HCT116 (cell line): ENCODE measurements around the gene CNFN. TPM values are rescaled to one million over a fixed set of nuclear protein-coding genes. Genes with fewer than 3 reads are reported as not detected.

ENCODE experiments used
- ATAC-seq: fragments of 200-7000 bp; cut with Tn5 transposase; 2 replicates; pipeline ENCODE4 v1.9.1; 2020; ENCODE audit warnings: mild to moderate bottlenecking, moderate library complexity
- BruUV-seq: library from RNA; stranded (reverse); fragments of 400-500 nt; replicated peaks from 2 replicates; lab custom pipeline; 2021; lab: Mats Ljungman, UMichigan
- CTCF ChIA-PET: fragments of 300-600 bp; sonication (Branson Sonifier 250); formaldehyde crosslinking; loops from one replicate; lab custom pipeline; 2021; ENCODE audit warnings: antibody characterized with exemption; lab: Charles Lee
- POLR2A ChIA-PET: fragments of 300-600, 350-600 bp; sonication (Branson Sonifier 250); formaldehyde crosslinking; loops from one replicate; lab custom pipeline; 2021; ENCODE audit warnings: antibody characterized with exemption; lab: Charles Lee
- RAD21 ChIA-PET, 2 experiments: fragments of 300-600 bp; sonication (Branson Sonifier 250); formaldehyde crosslinking; loops; one replicate each; lab custom pipeline; 2023; ENCODE audit warnings: low total read pairs in 2 of 2; ENCODE audit not compliant: uncharacterized antibody in 2 of 2, unreplicated experiment in 2 of 2, low non-redundant PET in 1 of 2; lab: Charles Lee
- DNase-seq: peaks from one replicate; pipeline ENCODE4 v3.0.0-alpha.2; 2010; ENCODE audit warnings: low read depth, low spot score
- H2AFZ ChIP-seq: fragments of 200-600 bp; shearing (Covaris generic), sonication (generic); 2 replicates; pipeline ENCODE4 v1.6.1; 2017; ENCODE audit warnings: low read depth, mixed run types, mixed read lengths, antibody characterized with exemption, low read length; ENCODE audit not compliant: poor library complexity, severe bottlenecking
- H3K27ac ChIP-seq: 2 replicates; pipeline ENCODE4 v1.5.1; 2012; ENCODE audit warnings: low read depth, low read length
- H3K27me3 ChIP-seq: fragments of 200-600 bp; sonication (generic); 2 replicates; pipeline ENCODE4 v1.6.1; 2016; ENCODE audit warnings: mixed run types, low read length, mixed read lengths; ENCODE audit not compliant: insufficient read depth
- H3K36me3 ChIP-seq, 2 experiments: fragments of 200-500 bp in 1 of 2; fragments of 200-600 bp in 1 of 2; sonication (Bioruptor generic) in 1 of 2; sonication (generic) in 1 of 2; 2 replicates each; pipeline versions ENCODE4 v1.5.1 to v1.6.1; 2014 to 2016; ENCODE audit warnings: low read length in 2 of 2, inconsistent platforms in 1 of 2, mixed read lengths in 1 of 2, mixed run types in 1 of 2; ENCODE audit not compliant: insufficient read depth in 2 of 2, control insufficient read depth in 1 of 2
- H3K4me1 ChIP-seq, 2 experiments: fragments of 200-600 bp in 1 of 2; sonication (generic) in 1 of 2; 2 replicates each; pipeline versions ENCODE4 v1.5.1 to v1.6.1; 2012 to 2017; ENCODE audit warnings: low read length in 2 of 2, inconsistent platforms in 1 of 2, mild to moderate bottlenecking in 1 of 2, mixed read lengths in 1 of 2, mixed run types in 1 of 2, moderate library complexity in 1 of 2; ENCODE audit not compliant: insufficient read depth in 2 of 2, control insufficient read depth in 1 of 2
- H3K4me2 ChIP-seq: fragments of 200-600 bp; sonication (generic); 2 replicates; pipeline ENCODE4 v1.6.1; 2017; ENCODE audit warnings: mixed run types, low read length, mixed read lengths
- H3K4me3 ChIP-seq, 2 experiments: fragments of 200-600 bp in 1 of 2; sonication (generic) in 1 of 2; replicated peaks in 1 of 2; 2 replicates each; pipeline ENCODE4 v1.5.1; 2011 to 2016; ENCODE audit warnings: low read length in 2 of 2, control low read depth in 1 of 2, low read depth in 1 of 2, mild to moderate bottlenecking in 1 of 2, mixed read lengths in 1 of 2, mixed run types in 1 of 2
- H3K79me2 ChIP-seq: fragments of 200-600 bp; sonication (generic); 2 replicates; pipeline ENCODE4 v1.6.1; 2017; ENCODE audit warnings: mild to moderate bottlenecking, mixed run types, low read length, moderate library complexity, mixed read lengths; ENCODE audit not compliant: insufficient read depth
- H3K9ac ChIP-seq: fragments of 200-600 bp; sonication (generic); 2 replicates; pipeline ENCODE4 v1.6.1; 2016; ENCODE audit warnings: low read length, mixed read lengths
- H3K9me2 ChIP-seq: fragments of 200-600 bp; sonication (generic), shearing (Covaris generic); 2 replicates; pipeline ENCODE4 v1.6.1; 2017; ENCODE audit warnings: mixed run types, mild to moderate bottlenecking, moderate library complexity; ENCODE audit not compliant: insufficient read depth
- H3K9me3 ChIP-seq, 2 experiments: fragments of 200-500 bp in 1 of 2; fragments of 200-600 bp in 1 of 2; sonication (Bioruptor generic) in 1 of 2; sonication (generic) in 1 of 2; 2 replicates each; pipeline ENCODE4 v1.6.1; 2014 to 2017; ENCODE audit warnings: low read length in 2 of 2, mixed read lengths in 2 of 2, inconsistent platforms in 1 of 2, low read depth in 1 of 2, mild to moderate bottlenecking in 1 of 2, mixed run types in 1 of 2, moderate library complexity in 1 of 2; ENCODE audit not compliant: control insufficient read depth in 1 of 2, insufficient read depth in 1 of 2
- H4K20me1 ChIP-seq: fragments of 200-600 bp; sonication (generic), shearing (Covaris generic); 2 replicates; pipeline ENCODE4 v1.6.1; 2017; ENCODE audit warnings: mixed run types, mild to moderate bottlenecking, moderate library complexity; ENCODE audit not compliant: insufficient read depth
- ATF3 ChIP-seq: IDR thresholded peaks from 2 replicates; pipeline ENCODE4 v1.6.1; 2012
- CBX3 ChIP-seq: IDR thresholded peaks from 2 replicates; pipeline ENCODE4 v1.6.1; 2012; ENCODE audit warnings: low read depth
- CEBPB ChIP-seq: IDR thresholded peaks from 2 replicates; pipeline ENCODE4 v1.6.1; 2012; ENCODE audit warnings: low read depth
- CTCF ChIP-seq, 3 experiments: fragments of 200-600 bp in 1 of 3; sonication (generic) in 1 of 3; IDR thresholded peaks in 2 of 3; conservative IDR thresholded peaks in 1 of 3; 2 replicates each; pipeline ENCODE4 v1.5.1; 2012 to 2017; ENCODE audit warnings: low read depth in 2 of 3, low read length in 2 of 3, antibody characterized with exemption in 1 of 3, borderline replicate concordance in 1 of 3, control low read depth in 1 of 3, mild to moderate bottlenecking in 1 of 3, mixed read lengths in 1 of 3, mixed run types in 1 of 3, moderate library complexity in 1 of 3; ENCODE audit not compliant: insufficient read depth in 1 of 3
- EGR1 ChIP-seq: IDR thresholded peaks from 2 replicates; pipeline ENCODE4 v1.6.1; 2012; ENCODE audit warnings: low read depth
- EZH2 ChIP-seq: fragments of 200-600 bp; sonication (generic); IDR thresholded peaks from 2 replicates; pipeline ENCODE4 v1.6.1; 2017; ENCODE audit warnings: antibody characterized with exemption, mixed run types
- EZH2phosphoT487 ChIP-seq: fragments of 200-600 bp; IDR thresholded peaks from 2 replicates; pipeline ENCODE4 v1.6.1; 2018; ENCODE audit warnings: antibody characterized with exemption, borderline replicate concordance
- FOSL1 ChIP-seq: IDR thresholded peaks from 2 replicates; pipeline ENCODE4 v1.6.1; 2012; ENCODE audit warnings: low read depth
- JUND ChIP-seq: IDR thresholded peaks from 2 replicates; pipeline ENCODE4 v1.6.1; 2012
- POLR2AphosphoS5 ChIP-seq: IDR thresholded peaks from 2 replicates; pipeline ENCODE4 v1.6.1; 2011; ENCODE audit warnings: mild to moderate bottlenecking, low read depth, low read length, moderate library complexity
- RAD21 ChIP-seq: IDR thresholded peaks from 2 replicates; pipeline ENCODE4 v1.6.1; 2012; ENCODE audit warnings: low read depth, mild to moderate bottlenecking
- REST ChIP-seq: IDR thresholded peaks from 2 replicates; pipeline ENCODE4 v1.6.1; 2012; ENCODE audit warnings: low read depth
- SIN3A ChIP-seq: IDR thresholded peaks from 2 replicates; pipeline ENCODE4 v1.6.1; 2012; ENCODE audit warnings: low read depth
- SP1 ChIP-seq: IDR thresholded peaks from 2 replicates; pipeline ENCODE4 v1.6.1; 2012; ENCODE audit warnings: low read depth
- YY1 ChIP-seq: IDR thresholded peaks from 2 replicates; pipeline ENCODE4 v1.6.1; 2011; ENCODE audit warnings: low read length, low read depth, moderate library complexity, mild to moderate bottlenecking; ENCODE audit not compliant: insufficient replicate concordance; ENCODE audit errors: extremely low read depth
- ZBTB33 ChIP-seq: IDR thresholded peaks from 2 replicates; pipeline ENCODE4 v1.6.1; 2011; ENCODE audit warnings: mild to moderate bottlenecking, low read length, moderate library complexity; ENCODE audit not compliant: insufficient replicate concordance; ENCODE audit errors: extremely low read depth
- ZNF274 ChIP-seq: fragments of 200-500 bp; sonication (Bioruptor generic); IDR thresholded peaks from 2 replicates; pipeline ENCODE4 v1.6.1; 2014; ENCODE audit warnings: mild to moderate bottlenecking, low read depth, low read length, inconsistent platforms
- intact Hi-C: fragments of 100-400 bp; cut with micrococcal nuclease; formaldehyde crosslinking; loops from 2 replicates; pipeline ENCODE4 v1.10.0; 2022
- total RNA-seq: library from RNA; stranded (reverse); gene quantifications from one replicate; pipeline ENCODE4 v1.2.1, GENCODE V29; 2021; ENCODE audit not compliant: unreplicated experiment

The CNFN gene
- total RNA-seq, 1 experiment from 2014 or later: 13.9 TPM

- CTCF ChIA-PET: no interaction called here
- H3K36me3 ChIP-seq: no peaks in the 10 kb centered on the region; a peak in 1 of 4 replicates
- H2AFZ ChIP-seq: no peak overlapping the region
- BruUV-seq: no TSS peak
- TF ChIP-seq EZH2: no peak
- TF ChIP-seq CTCF (IDR thresholded peaks at IDR 0.05 in 2 of 3, conservative IDR thresholded peaks at IDR 0.05 in 1 of 3; ENCODE audit: borderline replicate concordance in 1 of 3, insufficient read depth in 1 of 3, low read depth in 2 of 3, low read length in 2 of 3): no peak
- no peak for TF ChIP-seq ZNF274
- no peak for TF ChIP-seq EGR1
- TF ChIP-seq JUND: no peak
- TF ChIP-seq FOSL1: no peak
- TF ChIP-seq ZBTB33: no peak
- no peak for TF ChIP-seq CEBPB
- TF ChIP-seq YY1: no peak
- no peak for TF ChIP-seq SIN3A
- TF ChIP-seq RAD21: no peak
- no peak for TF ChIP-seq REST
- no peak for TF ChIP-seq SP1
- TF ChIP-seq ATF3: no peak
- TF ChIP-seq POLR2AphosphoS5: no peak
- TF ChIP-seq CBX3: no peak
- TF ChIP-seq EZH2phosphoT487: no peak
- TF ChIP-seq, all 23 proteins: peak for 0
- no peaks in the 10 kb centered on the region for H3K9me2 ChIP-seq
- ChIA-PET POLR2A (no interaction called here), RAD21 (no interaction called here)
- no peak overlapping the region for H3K4me2 ChIP-seq
- no peaks in the 10 kb centered on the region for H3K9me3 ChIP-seq
- H3K79me2 ChIP-seq: no peaks in the 10 kb centered on the region
- H3K4me1 ChIP-seq: no peaks in the 10 kb centered on the region
- ATAC-seq (no peak), DNase-seq (no peak)
- no peak overlapping the region for H3K9ac ChIP-seq
- H3K27ac ChIP-seq: no peak overlapping the region
- H3K4me3 ChIP-seq: no peak overlapping the region
- H3K27me3 ChIP-seq: no peaks in the 10 kb centered on the region
- H4K20me1 ChIP-seq: no peaks in the 10 kb centered on the region
- intact Hi-C loops: no loop called here
Measured at GRCh38 chr19:42352301-42353259, 37.5 kb downstream of the CNFN start.
